PFSK-1 (cell line): ENCODE measurements around the gene SIX1.

ENCODE experiments used
- POLR2AphosphoS5 ChIP-seq: IDR thresholded peaks from 2 replicates; pipeline ENCODE4 v1.6.1; 2012; ENCODE audit warnings: low read depth, mild to moderate bottlenecking, control low read depth, low read length, moderate library complexity
- TF ChIP-seq, protein P1 (sequence below), 2 experiments: IDR thresholded peaks; 2 replicates each; pipeline versions ENCODE4 v1.6.1 to v1.8.0; 2011 to 2012; ENCODE audit warnings: low read depth in 2 of 2, low read length in 2 of 2, control low read depth in 1 of 2, inconsistent platforms in 1 of 2, mild to moderate bottlenecking in 1 of 2, moderate library complexity in 1 of 2; ENCODE audit not compliant: insufficient read depth in 1 of 2

DNA sequence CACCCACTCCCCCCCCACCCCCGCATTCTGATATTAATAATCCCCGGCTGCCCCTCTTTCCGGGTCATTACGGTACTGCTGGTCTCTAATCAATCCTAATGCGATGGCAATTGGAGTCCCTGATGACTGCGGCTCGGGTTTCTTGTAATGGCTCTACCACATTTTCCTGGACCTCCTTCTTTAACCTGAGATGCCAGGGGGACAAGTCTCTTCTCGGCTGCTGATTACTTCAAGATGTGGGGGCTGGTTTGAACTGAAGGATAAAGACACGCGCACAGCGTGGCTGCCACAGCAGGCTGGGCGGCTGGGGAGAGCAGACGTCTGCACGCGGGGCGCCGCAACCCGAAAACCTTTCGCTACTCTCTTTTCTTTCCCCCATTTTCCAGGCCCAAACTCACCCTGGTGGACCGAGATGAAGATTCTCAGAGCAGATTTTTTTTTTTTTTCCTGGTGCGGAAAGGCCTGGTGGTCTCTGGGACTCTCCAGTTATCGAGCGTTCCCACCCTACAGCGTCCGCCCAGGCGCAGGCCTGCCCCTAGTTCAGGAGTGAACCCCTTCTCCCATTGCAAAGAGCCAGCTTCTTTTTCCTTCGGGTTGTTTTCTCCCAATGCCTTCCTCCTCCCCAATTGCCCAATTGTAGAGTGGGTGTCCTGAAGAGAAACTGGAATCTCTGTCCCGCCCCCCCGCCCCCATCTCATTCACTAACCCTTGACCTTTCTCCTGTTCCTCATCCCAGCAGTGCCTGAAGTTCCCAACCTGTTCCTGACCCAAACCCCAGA is 6.0 kb upstream of the SIX1 start:
- TF ChIP-seq POLR2AphosphoS5, result no peak
- TF ChIP-seq, protein P1, sequence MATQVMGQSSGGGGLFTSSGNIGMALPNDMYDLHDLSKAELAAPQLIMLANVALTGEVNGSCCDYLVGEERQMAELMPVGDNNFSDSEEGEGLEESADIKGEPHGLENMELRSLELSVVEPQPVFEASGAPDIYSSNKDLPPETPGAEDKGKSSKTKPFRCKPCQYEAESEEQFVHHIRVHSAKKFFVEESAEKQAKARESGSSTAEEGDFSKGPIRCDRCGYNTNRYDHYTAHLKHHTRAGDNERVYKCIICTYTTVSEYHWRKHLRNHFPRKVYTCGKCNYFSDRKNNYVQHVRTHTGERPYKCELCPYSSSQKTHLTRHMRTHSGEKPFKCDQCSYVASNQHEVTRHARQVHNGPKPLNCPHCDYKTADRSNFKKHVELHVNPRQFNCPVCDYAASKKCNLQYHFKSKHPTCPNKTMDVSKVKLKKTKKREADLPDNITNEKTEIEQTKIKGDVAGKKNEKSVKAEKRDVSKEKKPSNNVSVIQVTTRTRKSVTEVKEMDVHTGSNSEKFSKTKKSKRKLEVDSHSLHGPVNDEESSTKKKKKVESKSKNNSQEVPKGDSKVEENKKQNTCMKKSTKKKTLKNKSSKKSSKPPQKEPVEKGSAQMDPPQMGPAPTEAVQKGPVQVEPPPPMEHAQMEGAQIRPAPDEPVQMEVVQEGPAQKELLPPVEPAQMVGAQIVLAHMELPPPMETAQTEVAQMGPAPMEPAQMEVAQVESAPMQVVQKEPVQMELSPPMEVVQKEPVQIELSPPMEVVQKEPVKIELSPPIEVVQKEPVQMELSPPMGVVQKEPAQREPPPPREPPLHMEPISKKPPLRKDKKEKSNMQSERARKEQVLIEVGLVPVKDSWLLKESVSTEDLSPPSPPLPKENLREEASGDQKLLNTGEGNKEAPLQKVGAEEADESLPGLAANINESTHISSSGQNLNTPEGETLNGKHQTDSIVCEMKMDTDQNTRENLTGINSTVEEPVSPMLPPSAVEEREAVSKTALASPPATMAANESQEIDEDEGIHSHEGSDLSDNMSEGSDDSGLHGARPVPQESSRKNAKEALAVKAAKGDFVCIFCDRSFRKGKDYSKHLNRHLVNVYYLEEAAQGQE (IDR thresholded peaks at IDR 0.05; ENCODE audit: insufficient read depth in 1 of 2, low read depth in 2 of 2, low read length in 2 of 2), result no peak
